Measurements from ENCODE around the gene ZNF275.

- no peak for TF ChIP-seq CTCF (IDR thresholded peaks at IDR 0.05)
- no peak for TF ChIP-seq POLR2A (IDR thresholded peaks at IDR 0.05)
These were observed 15.8 kb upstream of the ZNF275 start for GRCh38 chrX:153317996-153318722.

Data from tibial nerve (tissue), 3 donors.